ENCODE measurements around the gene KLHDC4.
"Not testable (repeated sequence)": the region's sequence is repeated elsewhere in the genome, so short reads cannot be mapped to it uniquely, and the experiment has no call there.

KLHDC4 gene

GRCh38 chr16:87765776-87766484, at the start of gene KLHDC4:
Gene KLHDC4, minus strand, starts transcription at chr16:87765986. Its CDS starts 96 bp downstream, at chr16:87765890.
- peak; percentile 51 to 79 for DNase-seq

- DNase-seq: no peak
Observed at GRCh38 chr16:87815567-87815966, 49.8 kb upstream of the KLHDC4 start.

- no peak for DNase-seq
Observed at GRCh38 chr16:87812200-87812656, 46.4 kb upstream of the KLHDC4 start.

GRCh38 chr16:87811454-87811853, 45.7 kb upstream of the KLHDC4 start:
- DNase-seq: not testable (repeated sequence)

- no peak for DNase-seq
Observed at GRCh38 chr16:87809150-87809902, 43.5 kb upstream of the KLHDC4 start.

- no peak for DNase-seq
Observed at GRCh38 chr16:87808108-87808507, 42.3 kb upstream of the KLHDC4 start.

- DNase-seq: peak; percentile 12 to 31
Observed at GRCh38 chr16:87806641-87807546, 41.1 kb upstream of the KLHDC4 start.

- DNase-seq: no peak
Observed at GRCh38 chr16:87806261-87806640, 40.5 kb upstream of the KLHDC4 start.

- no peak for DNase-seq
Observed at GRCh38 chr16:87803385-87803784, 37.6 kb upstream of the KLHDC4 start.

GRCh38 chr16:87802670-87803069, 36.9 kb upstream of the KLHDC4 start:
- DNase-seq: no peak

GRCh38 chr16:87801679-87802259, 36.0 kb upstream of the KLHDC4 start:
- DNase-seq: no peak

- no peak for DNase-seq
Observed at GRCh38 chr16:87800497-87800896, 34.7 kb upstream of the KLHDC4 start.

GRCh38 chr16:87795336-87795735, 29.6 kb upstream of the KLHDC4 start:
- DNase-seq: no peak

- no peak for DNase-seq
Observed at GRCh38 chr16:87794485-87795078, 28.8 kb upstream of the KLHDC4 start.

GRCh38 chr16:87792205-87792565, 26.4 kb upstream of the KLHDC4 start:
- no peak for DNase-seq

- no peak for DNase-seq
Observed at GRCh38 chr16:87791295-87792204, 25.8 kb upstream of the KLHDC4 start.

GRCh38 chr16:87790292-87791100, 24.7 kb upstream of the KLHDC4 start:
- DNase-seq: no peak

GRCh38 chr16:87789437-87790291, 23.9 kb upstream of the KLHDC4 start:
- no peak for DNase-seq

GRCh38 chr16:87788730-87789436, 23.1 kb upstream of the KLHDC4 start:
- not testable (repeated sequence) for DNase-seq
